Lung (tissue), 12 donors: Measurements from ENCODE around the gene PCSK9. TPM values are rescaled to one million over a fixed set of nuclear protein-coding genes. Genes with fewer than 3 reads are reported as not detected.
A peak's percentile ranks its signal among the peaks of the same experiment; 100 is the strongest.
"Not testable (repeated sequence)": the region's sequence is repeated elsewhere in the genome, so short reads cannot be mapped to it uniquely, and the experiment has no call there.

Experiments used
- ATAC-seq: fragments of 200-7000 bp; cut with Tn5 transposase; one replicate; pipeline ENCODE4 v1.9.1; 2020; ENCODE audit warnings: moderate number of reproducible peaks; ENCODE audit not compliant: insufficient read depth, low FRiP score
- DNase-seq, 3 donors: peaks; one replicate each; pipeline ENCODE4 v3.0.0-alpha.2; 2013 to 2017
- H3K27ac ChIP-seq, 2 donors: one replicate each; pipeline ENCODE4 v1.5.1; 2013; ENCODE audit warnings: mild to moderate bottlenecking in 2 of 2, moderate library complexity in 2 of 2, control low read depth in 1 of 2, inconsistent platforms in 1 of 2, low read depth in 1 of 2, low read length in 1 of 2
- H3K27me3 ChIP-seq, 3 donors: one replicate each; pipeline ENCODE4 v1.5.1; 2013; ENCODE audit warnings: low read length in 2 of 3; ENCODE audit not compliant: control insufficient read depth in 3 of 3, insufficient read depth in 3 of 3
- H3K36me3 ChIP-seq, 4 donors: one replicate each; pipeline ENCODE4 v1.5.1; 2013; ENCODE audit warnings: low read length in 4 of 4, mild to moderate bottlenecking in 1 of 4, moderate library complexity in 1 of 4; ENCODE audit not compliant: control insufficient read depth in 4 of 4, insufficient read depth in 4 of 4
- H3K4me1 ChIP-seq, 5 donors: one replicate each; pipeline ENCODE4 v1.5.1; 2013; ENCODE audit warnings: low read length in 5 of 5, mild to moderate bottlenecking in 2 of 5, moderate library complexity in 1 of 5; ENCODE audit not compliant: control insufficient read depth in 5 of 5, insufficient read depth in 5 of 5
- H3K4me3 ChIP-seq: one replicate; pipeline ENCODE4 v1.5.1; 2013; ENCODE audit warnings: mild to moderate bottlenecking, control low read depth, moderate library complexity
- H3K9ac ChIP-seq, 2 donors: one replicate each; pipeline ENCODE4 v1.5.1; 2013; ENCODE audit warnings: low read length in 2 of 2, control low read depth in 1 of 2; ENCODE audit not compliant: insufficient read depth in 1 of 2
- H3K9me3 ChIP-seq, 4 donors: one replicate each; pipeline ENCODE4 v1.5.1; 2013; ENCODE audit warnings: low read length in 3 of 4, mild to moderate bottlenecking in 1 of 4, moderate library complexity in 1 of 4; ENCODE audit not compliant: control insufficient read depth in 4 of 4, insufficient read depth in 3 of 4
- CTCF ChIP-seq: IDR thresholded peaks from 2 replicates; pipeline ENCODE4 v1.5.1; 2012; ENCODE audit warnings: mild to moderate bottlenecking; ENCODE audit errors: control extremely low read depth, extremely low read depth
- WGBS, 2 donors: extraction: QIAGEN DNeasy Blood & Tissue Kit; methylation state at CpG; one replicate each; pipeline ENCODE4 v1.1.7; 2013; 5-methylcytosine and 5-hydroxymethylcytosine counted together
- polyA plus RNA-seq, 2 donors: library from polyadenylated mRNA; stranded (reverse); fragments of 200-250 nt; gene quantifications; one replicate each; pipeline ENCODE4 v1.2.1, GENCODE V29; 2013
- total RNA-seq, 2 donors: library from RNA; depleted of rRNA in 1 of 2; stranded (reverse); fragments of >200 nt in 1 of 2; gene quantifications; one replicate each; pipeline ENCODE4 v1.2.1, GENCODE V29; 2014 to 2021
- donor health status: control.
- donor health status: control.
- donor health status: Bipolar disorder and iron deficiency.
- donor health status: healthy.
- donor health status: DM: yes; HTN: yes; CAD: no.

Gene PCSK9
- total and polyA plus RNA-seq, 4 donors, result 13.0 to 47.2 (median 21.0) TPM

GRCh38 chr1:55021942-55022546 lies 17.3 kb upstream of the PCSK9 start:
- Histone ChIP-seq H3K4me1 (no peaks in the 10 kb centered on the region), H3K4me3 (no peak overlapping the region), H3K27ac (peak overlapping the region in 1 of 2 donors; percentile 13), H3K9me3 (no peaks in the 10 kb centered on the region), H3K27me3 (no peaks in the 10 kb centered on the region), H3K9ac (peak overlapping the region in 1 of 2 donors; percentile 47), H3K36me3 (no peaks in the 10 kb centered on the region)
- DNase-seq (peak; percentile 77 to 89 (median 82)), ATAC-seq (peak; percentile 98)
- TF ChIP-seq CTCF, result peak; percentile 63
- WGBS, 2 donors, result 50 to 52% methylated on average over 15 of the region's 15 CpGs

DNA sequence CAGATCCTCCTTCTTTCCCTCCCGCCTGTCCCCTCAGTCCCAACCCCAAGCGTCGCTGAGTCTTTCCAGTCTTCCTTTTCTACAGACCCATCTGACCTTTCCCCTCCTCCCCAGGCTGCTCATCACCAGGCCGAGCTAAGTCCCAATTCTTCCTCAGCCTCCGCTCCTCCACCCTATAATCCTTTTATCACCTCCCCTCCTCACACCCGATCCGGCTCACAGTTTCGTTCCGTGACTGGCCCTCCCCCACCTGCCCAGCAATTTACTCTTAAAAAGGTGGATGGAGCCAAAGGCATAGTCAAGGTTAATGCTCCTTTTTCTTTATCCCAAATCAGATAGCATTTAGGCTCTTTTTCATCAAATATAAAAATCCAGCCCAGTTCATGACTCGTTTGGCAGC lies 15.2 kb upstream of the PCSK9 start:
- H3K36me3 ChIP-seq, H3K4me1 ChIP-seq, H3K4me3 ChIP-seq, H3K9me3 ChIP-seq, DNase-seq, H3K9ac ChIP-seq, H3K27ac ChIP-seq, H3K27me3 ChIP-seq, ATAC-seq: not testable (repeated sequence)
- whole genome bisulfite sequencing, 2 donors, result 82 to 85% methylated on average over 9 of the region's 10 CpGs

GRCh38 chr1:55026682-55027081 lies 12.7 kb upstream of the PCSK9 start:
- not testable (repeated sequence) for H3K9ac ChIP-seq, H3K9me3 ChIP-seq, H3K27me3 ChIP-seq, DNase-seq, H3K4me3 ChIP-seq, ATAC-seq, H3K36me3 ChIP-seq, H3K27ac ChIP-seq, H3K4me1 ChIP-seq
- 75 to 85% methylated on average over 3 of the region's 3 CpGs for WGBS, 2 donors

DNA sequence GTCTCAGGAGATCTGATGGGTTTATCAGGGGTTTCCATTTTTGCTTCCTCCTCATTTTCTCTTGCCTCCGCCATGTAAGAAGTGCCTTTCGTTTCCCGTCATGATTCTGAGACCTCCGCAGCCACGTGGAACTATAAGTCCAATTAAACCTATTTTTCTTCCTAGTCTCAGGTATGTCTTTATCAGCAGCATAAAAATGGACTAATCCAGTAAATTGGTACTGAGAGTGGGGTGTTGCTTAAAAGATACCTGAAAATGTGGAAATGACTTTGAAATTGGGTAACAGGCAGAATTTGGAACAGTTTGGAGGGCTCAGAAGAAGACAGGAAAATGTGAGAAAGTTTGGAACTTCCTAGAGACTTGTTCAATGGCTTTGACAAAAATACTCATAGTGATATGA lies 8.2 kb upstream of the PCSK9 start:
- ATAC-seq, H3K36me3 ChIP-seq, H3K27ac ChIP-seq, H3K9ac ChIP-seq, DNase-seq, H3K27me3 ChIP-seq, H3K4me3 ChIP-seq, H3K4me1 ChIP-seq, H3K9me3 ChIP-seq: not testable (repeated sequence)
- 97 to 98% methylated on average over 5 of the region's 5 CpGs for WGBS, 2 donors

DNA sequence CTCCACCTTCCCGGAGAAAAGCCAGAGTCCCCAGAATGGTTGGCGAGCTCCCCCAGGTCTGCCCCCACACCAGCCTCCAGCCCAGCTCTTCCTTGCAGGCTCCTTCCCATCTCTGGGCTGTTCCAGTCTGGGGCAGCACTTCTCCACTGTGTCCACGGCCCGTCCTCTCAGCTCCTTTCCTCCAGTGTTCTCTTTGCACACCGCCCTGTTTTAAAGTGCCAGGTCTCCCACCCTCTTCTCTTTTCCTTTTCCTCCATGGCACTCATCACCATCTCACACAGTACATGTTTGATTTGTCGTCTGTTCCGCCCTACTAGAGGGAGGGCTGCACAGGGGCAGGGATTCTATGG lies 6.1 kb upstream of the PCSK9 start:
- DNase-seq (no peak), ATAC-seq (no peak)
- Histone ChIP-seq H3K4me1 (no peaks in the 10 kb centered on the region), H3K4me3 (no peak overlapping the region), H3K36me3 (no peaks in the 10 kb centered on the region), H3K9ac (no peak overlapping the region), H3K27ac (no peak overlapping the region), H3K9me3 (no peaks in the 10 kb centered on the region), H3K27me3 (peaks cover 0 to 18% (median 10%) of the 10 kb centered on the region in 3 donors)
- TF ChIP-seq CTCF, result no peak
- 83 to 93% methylated on average over 7 of the region's 7 CpGs for WGBS, 2 donors
